ENCODE measurements around the gene NAP1L1. TPM values are rescaled to one million over a fixed set of nuclear protein-coding genes. Genes with fewer than 3 reads are reported as not detected.
A peak's percentile ranks its signal among the peaks of the same experiment; 100 is the strongest.

Gene NAP1L1
- total RNA-seq, 4 donors from 2014 or later: 389 to 540 (median 445) TPM

GRCh38 chr12:76038176-76038575 is 46.3 kb downstream of the NAP1L1 start:
- TF ChIP-seq, protein P1, sequence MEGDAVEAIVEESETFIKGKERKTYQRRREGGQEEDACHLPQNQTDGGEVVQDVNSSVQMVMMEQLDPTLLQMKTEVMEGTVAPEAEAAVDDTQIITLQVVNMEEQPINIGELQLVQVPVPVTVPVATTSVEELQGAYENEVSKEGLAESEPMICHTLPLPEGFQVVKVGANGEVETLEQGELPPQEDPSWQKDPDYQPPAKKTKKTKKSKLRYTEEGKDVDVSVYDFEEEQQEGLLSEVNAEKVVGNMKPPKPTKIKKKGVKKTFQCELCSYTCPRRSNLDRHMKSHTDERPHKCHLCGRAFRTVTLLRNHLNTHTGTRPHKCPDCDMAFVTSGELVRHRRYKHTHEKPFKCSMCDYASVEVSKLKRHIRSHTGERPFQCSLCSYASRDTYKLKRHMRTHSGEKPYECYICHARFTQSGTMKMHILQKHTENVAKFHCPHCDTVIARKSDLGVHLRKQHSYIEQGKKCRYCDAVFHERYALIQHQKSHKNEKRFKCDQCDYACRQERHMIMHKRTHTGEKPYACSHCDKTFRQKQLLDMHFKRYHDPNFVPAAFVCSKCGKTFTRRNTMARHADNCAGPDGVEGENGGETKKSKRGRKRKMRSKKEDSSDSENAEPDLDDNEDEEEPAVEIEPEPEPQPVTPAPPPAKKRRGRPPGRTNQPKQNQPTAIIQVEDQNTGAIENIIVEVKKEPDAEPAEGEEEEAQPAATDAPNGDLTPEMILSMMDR (IDR thresholded peaks at IDR 0.05): no peak
- TF ChIP-seq POLR2A (IDR thresholded peaks at IDR 0.05; ENCODE audit: low read depth): no peak
- TF ChIP-seq POLR2AphosphoS5 (IDR thresholded peaks at IDR 0.05): no peak
- no peak overlapping the region for H3K27ac ChIP-seq (replicated peaks in 1 of 4)
- H3K4me3 ChIP-seq: no peak overlapping the region
- peaks cover 0 to 13% (median 9%) of the 10 kb centered on the region in 4 donors for H3K4me1 ChIP-seq
- DNase-seq (ENCODE audit: extremely low spot score): no peak
- no peaks in the 10 kb centered on the region for H3K9me3 ChIP-seq
- 64% methylated on average over 2 of the region's 2 CpGs for WGBS
- no peaks in the 10 kb centered on the region for H3K27me3 ChIP-seq
- peaks cover 0 to 2% (median under 1%) of the 10 kb centered on the region in 4 donors for H3K36me3 ChIP-seq
- intact Hi-C loops (cut with DNase I): loop anchor here (10.0 kb wide), 1 partner anchor 313 kb away; no protein-coding TSS in a partner anchor

GRCh38 chr12:76037130-76038103 is 47.1 kb downstream of the NAP1L1 start:
- H3K4me1 ChIP-seq: peaks cover 0 to 21% (median 16%) of the 10 kb centered on the region in 4 donors
- DNase-seq (ENCODE audit: extremely low spot score): no peak
- no peaks in the 10 kb centered on the region for H3K36me3 ChIP-seq
- 34% methylated on average over 13 of the region's 13 CpGs for WGBS
- TF ChIP-seq EP300 (IDR thresholded peaks at IDR 0.05) (no peak), POLR2A (IDR thresholded peaks at IDR 0.05; ENCODE audit: low read depth) (no peak), POLR2AphosphoS5 (IDR thresholded peaks at IDR 0.05) (no peak)
- TF ChIP-seq, protein P1 (IDR thresholded peaks at IDR 0.05): peak; percentile 72 to 79 (median 79)
- no peak overlapping the region for H3K27ac ChIP-seq (replicated peaks in 1 of 4)
- intact Hi-C loops (cut with DNase I): loop anchor here (2.0 to 10.0 kb wide), 2 partner anchors 313 to 513 kb away; no protein-coding TSS in a partner anchor
- H3K27me3 ChIP-seq: no peaks in the 10 kb centered on the region
- H3K4me3 ChIP-seq: no peak overlapping the region
- H3K9me3 ChIP-seq: no peaks in the 10 kb centered on the region

DNA sequence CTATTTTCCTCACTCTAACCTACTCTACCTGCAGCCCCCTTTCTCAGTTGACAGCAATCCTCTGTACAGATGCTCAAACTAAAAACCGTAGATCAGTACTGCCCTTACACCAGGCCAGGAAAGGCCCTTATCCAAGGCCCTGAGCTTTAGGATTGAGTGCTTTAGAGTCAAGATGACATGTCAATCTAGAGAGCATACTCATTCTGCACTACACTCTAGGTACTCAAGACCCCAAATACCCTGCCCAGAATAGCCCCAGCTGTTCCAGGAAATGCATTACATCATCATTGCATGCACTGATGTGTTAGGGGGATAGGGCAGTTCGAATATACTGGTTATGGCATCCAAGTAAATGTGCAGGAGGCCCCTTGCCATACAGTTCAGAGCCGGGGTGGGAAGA is 49.4 kb downstream of the NAP1L1 start:
- H3K27ac ChIP-seq (replicated peaks in 1 of 4): no peak overlapping the region
- TF ChIP-seq EP300 (IDR thresholded peaks at IDR 0.05) (no peak), POLR2A (IDR thresholded peaks at IDR 0.05; ENCODE audit: low read depth) (no peak), POLR2AphosphoS5 (IDR thresholded peaks at IDR 0.05) (no peak)
- TF ChIP-seq, protein P1 (IDR thresholded peaks at IDR 0.05): no peak
- no peaks in the 10 kb centered on the region for H3K9me3 ChIP-seq
- H3K4me3 ChIP-seq: no peak overlapping the region
- intact Hi-C loops (cut with DNase I): loop anchor here (10.0 kb wide), 1 partner anchor 310 kb away; no protein-coding TSS in a partner anchor
- peaks cover 0 to 31% (median 25%) of the 10 kb centered on the region in 4 donors for H3K4me1 ChIP-seq
- H3K36me3 ChIP-seq: no peaks in the 10 kb centered on the region
- DNase-seq (ENCODE audit: extremely low spot score): no peak
- no peaks in the 10 kb centered on the region for H3K27me3 ChIP-seq
- WGBS: 92% methylated on average over 3 of the region's 3 CpGs

- Histone ChIP-seq H3K4me3 (peak overlapping the region in 3 of 4 donors; percentile 68 to 86 (median 76)), H3K9me3 (no peaks in the 10 kb centered on the region), H3K27ac (replicated peaks in 1 of 4) (peak overlapping the region; percentile 93 to 97 (median 96)), H3K4me1 (peaks cover 0 to 47% (median 36%) of the 10 kb centered on the region in 4 donors), H3K36me3 (no peaks in the 10 kb centered on the region), H3K27me3 (no peaks in the 10 kb centered on the region)
- intact Hi-C loops (cut with DNase I): loop anchor here (5.0 to 10.0 kb wide), 3 partner anchors 56 to 314 kb away; partner anchors contain the start of gene BBS10
- WGBS: 84% methylated on average over 5 of the region's 5 CpGs
- DNase-seq (ENCODE audit: extremely low spot score): no peak
- TF ChIP-seq POLR2A (IDR thresholded peaks at IDR 0.05; ENCODE audit: low read depth): no peak
- TF ChIP-seq EP300 (IDR thresholded peaks at IDR 0.05): no peak
- TF ChIP-seq POLR2AphosphoS5 (IDR thresholded peaks at IDR 0.05): no peak
- TF ChIP-seq, protein P1 (IDR thresholded peaks at IDR 0.05): no peak
These were observed 51.1 kb downstream of the NAP1L1 start for GRCh38 chr12:76033081-76034011.

All from esophagus muscularis mucosa (tissue), 4 donors.